NB4 (cell line): Measurements from ENCODE around the gene ID2.

ENCODE experiments used
- POLR2A ChIP-seq: IDR thresholded peaks from 2 replicates; pipeline ENCODE4 v1.6.1; 2011; ENCODE audit warnings: mild to moderate bottlenecking; ENCODE audit not compliant: insufficient read length; ENCODE audit errors: extremely low read depth
- TF ChIP-seq, protein P1 (sequence below): IDR thresholded peaks from one replicate; pipeline ENCODE4 v1.5.1; 2012; ENCODE audit warnings: low read depth, low read length
- TF ChIP-seq, protein P2 (sequence below): IDR thresholded peaks from 2 replicates; pipeline ENCODE4 v1.6.1; 2011; ENCODE audit warnings: low read depth, low read length

DNA sequence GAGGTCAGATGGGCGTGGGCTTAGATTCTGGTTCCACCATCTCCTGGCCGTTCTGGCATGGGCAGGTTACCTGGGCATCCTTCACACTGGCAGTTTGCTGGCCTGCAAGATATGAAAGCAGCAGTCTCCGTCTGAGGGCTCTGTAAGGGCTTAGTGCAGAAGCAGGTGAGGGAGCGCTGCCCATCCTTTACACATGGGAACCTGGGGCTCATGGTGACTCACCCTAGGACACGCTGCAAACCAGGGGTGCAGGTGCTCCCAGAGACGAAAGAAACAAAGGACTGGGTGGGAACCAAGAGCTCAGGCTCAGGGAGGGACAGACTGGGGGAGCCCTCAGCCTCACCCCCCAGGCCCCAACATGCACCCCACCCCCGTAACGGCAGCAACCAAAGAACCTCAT lies 10.7 kb upstream of the ID2 start:
- TF ChIP-seq, protein P1, sequence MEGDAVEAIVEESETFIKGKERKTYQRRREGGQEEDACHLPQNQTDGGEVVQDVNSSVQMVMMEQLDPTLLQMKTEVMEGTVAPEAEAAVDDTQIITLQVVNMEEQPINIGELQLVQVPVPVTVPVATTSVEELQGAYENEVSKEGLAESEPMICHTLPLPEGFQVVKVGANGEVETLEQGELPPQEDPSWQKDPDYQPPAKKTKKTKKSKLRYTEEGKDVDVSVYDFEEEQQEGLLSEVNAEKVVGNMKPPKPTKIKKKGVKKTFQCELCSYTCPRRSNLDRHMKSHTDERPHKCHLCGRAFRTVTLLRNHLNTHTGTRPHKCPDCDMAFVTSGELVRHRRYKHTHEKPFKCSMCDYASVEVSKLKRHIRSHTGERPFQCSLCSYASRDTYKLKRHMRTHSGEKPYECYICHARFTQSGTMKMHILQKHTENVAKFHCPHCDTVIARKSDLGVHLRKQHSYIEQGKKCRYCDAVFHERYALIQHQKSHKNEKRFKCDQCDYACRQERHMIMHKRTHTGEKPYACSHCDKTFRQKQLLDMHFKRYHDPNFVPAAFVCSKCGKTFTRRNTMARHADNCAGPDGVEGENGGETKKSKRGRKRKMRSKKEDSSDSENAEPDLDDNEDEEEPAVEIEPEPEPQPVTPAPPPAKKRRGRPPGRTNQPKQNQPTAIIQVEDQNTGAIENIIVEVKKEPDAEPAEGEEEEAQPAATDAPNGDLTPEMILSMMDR, result no peak
- no peak for TF ChIP-seq POLR2A
- TF ChIP-seq, protein P2, sequence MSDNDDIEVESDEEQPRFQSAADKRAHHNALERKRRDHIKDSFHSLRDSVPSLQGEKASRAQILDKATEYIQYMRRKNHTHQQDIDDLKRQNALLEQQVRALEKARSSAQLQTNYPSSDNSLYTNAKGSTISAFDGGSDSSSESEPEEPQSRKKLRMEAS, result no peak
